Measurements from ENCODE around the gene HOXD11. TPM values are rescaled to one million over a fixed set of nuclear protein-coding genes. Genes with fewer than 3 reads are reported as not detected.

HOXD11 gene
- total RNA-seq, 1 donor = not detected

DNA sequence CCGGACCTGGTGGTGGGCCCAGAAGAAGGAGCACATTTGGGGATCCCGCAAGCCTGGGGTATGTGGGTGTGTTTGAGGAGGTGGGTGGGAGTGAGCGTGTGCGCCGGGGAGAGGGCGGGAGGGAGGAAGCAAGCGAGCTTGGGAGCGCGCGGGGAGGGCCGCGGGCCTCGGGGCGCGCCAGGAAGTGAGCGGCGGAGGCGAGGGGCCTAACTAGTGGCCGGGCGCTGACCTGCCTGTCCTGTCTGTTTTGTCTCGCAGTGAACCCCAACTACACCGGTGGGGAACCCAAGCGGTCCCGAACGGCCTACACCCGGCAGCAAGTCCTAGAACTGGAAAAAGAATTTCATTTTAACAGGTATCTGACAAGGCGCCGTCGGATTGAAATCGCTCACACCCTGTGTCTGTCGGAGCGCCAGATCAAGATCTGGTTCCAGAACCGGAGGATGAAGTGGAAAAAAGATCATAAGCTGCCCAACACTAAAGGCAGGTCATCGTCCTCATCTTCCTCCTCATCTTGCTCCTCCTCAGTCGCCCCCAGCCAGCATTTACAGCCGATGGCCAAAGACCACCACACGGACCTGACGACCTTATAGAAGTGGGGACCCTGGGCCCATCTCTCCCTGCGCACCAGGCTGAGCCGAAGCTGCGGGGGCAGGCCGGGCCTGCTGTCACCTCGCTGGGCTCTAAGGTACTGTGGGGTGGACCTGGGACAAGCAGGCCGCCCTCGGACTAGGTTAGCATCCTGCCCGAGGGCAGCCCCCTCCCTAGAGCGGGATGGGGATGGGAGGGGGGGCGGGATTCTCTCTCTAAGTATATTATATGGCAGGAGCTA lies 45.5 kb downstream of the HOXD11 start:
- DNase-seq (ENCODE audit: insufficient read length, low spot score, missing footprints) = no peak
- H3K4me1 ChIP-seq (ENCODE audit: insufficient read depth, low read length) = no peaks in the 10 kb centered on the region
- no peak overlapping the region for H3K4me2 ChIP-seq (ENCODE audit: insufficient read depth, low read length)
- no peaks in the 10 kb centered on the region for H3K36me3 ChIP-seq (ENCODE audit: insufficient read depth, low read length)
- H3K4me3 ChIP-seq (ENCODE audit: insufficient read depth, low read length) = no peak overlapping the region
- H3K27me3 ChIP-seq (ENCODE audit: insufficient read depth, low read length) = peaks cover 2% of the 10 kb centered on the region
- TF ChIP-seq, protein P1, sequence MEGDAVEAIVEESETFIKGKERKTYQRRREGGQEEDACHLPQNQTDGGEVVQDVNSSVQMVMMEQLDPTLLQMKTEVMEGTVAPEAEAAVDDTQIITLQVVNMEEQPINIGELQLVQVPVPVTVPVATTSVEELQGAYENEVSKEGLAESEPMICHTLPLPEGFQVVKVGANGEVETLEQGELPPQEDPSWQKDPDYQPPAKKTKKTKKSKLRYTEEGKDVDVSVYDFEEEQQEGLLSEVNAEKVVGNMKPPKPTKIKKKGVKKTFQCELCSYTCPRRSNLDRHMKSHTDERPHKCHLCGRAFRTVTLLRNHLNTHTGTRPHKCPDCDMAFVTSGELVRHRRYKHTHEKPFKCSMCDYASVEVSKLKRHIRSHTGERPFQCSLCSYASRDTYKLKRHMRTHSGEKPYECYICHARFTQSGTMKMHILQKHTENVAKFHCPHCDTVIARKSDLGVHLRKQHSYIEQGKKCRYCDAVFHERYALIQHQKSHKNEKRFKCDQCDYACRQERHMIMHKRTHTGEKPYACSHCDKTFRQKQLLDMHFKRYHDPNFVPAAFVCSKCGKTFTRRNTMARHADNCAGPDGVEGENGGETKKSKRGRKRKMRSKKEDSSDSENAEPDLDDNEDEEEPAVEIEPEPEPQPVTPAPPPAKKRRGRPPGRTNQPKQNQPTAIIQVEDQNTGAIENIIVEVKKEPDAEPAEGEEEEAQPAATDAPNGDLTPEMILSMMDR (IDR thresholded peaks at IDR 0.05; ENCODE audit: extremely low read depth, low read depth, low read length) = no peak
- no peaks in the 10 kb centered on the region for H3K9me3 ChIP-seq (ENCODE audit: low read depth, low read length)
- no peak overlapping the region for H2AFZ ChIP-seq (ENCODE audit: low read length)
- H4K20me1 ChIP-seq (ENCODE audit: insufficient read depth, low read length) = peaks cover 4% of the 10 kb centered on the region
- H3K27ac ChIP-seq (ENCODE audit: low read depth, low read length) = no peak overlapping the region
- H3K79me2 ChIP-seq (ENCODE audit: insufficient read depth, low read length) = no peaks in the 10 kb centered on the region

DNA sequence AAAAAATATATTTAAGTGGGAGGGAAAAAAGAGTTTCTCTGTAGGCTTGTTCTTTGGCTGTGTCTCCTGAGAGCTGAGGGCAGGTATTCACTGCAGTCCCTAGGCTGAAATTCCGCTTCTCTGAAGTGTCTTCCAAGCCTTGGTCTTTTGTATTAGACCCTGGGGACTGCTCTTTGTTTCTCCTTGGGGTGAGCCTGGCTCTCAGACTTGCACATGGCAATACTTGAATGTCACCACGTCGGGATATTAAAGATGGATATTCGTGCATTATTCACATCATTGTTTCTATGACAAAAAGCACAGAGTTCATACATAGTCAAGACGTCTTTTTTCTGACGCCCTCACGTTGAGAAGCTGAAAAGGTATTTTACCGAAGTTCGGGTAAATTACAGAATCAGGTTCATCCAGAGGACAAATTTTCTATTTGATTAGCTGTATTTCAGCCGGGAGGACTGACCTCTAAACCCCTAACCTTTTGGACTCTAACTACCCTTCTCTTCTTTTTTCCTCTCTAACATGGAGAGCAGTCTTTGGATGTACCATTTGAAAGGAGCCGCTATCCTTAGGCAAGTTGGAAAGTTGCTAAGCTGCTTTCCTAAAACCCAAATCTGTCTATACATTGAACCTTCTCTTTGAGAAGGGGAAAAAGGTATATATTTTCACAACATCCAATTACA lies 47.6 kb downstream of the HOXD11 start:
- TF ChIP-seq, protein P1 (IDR thresholded peaks at IDR 0.05; ENCODE audit: extremely low read depth, low read depth, low read length) = no peak

DNA sequence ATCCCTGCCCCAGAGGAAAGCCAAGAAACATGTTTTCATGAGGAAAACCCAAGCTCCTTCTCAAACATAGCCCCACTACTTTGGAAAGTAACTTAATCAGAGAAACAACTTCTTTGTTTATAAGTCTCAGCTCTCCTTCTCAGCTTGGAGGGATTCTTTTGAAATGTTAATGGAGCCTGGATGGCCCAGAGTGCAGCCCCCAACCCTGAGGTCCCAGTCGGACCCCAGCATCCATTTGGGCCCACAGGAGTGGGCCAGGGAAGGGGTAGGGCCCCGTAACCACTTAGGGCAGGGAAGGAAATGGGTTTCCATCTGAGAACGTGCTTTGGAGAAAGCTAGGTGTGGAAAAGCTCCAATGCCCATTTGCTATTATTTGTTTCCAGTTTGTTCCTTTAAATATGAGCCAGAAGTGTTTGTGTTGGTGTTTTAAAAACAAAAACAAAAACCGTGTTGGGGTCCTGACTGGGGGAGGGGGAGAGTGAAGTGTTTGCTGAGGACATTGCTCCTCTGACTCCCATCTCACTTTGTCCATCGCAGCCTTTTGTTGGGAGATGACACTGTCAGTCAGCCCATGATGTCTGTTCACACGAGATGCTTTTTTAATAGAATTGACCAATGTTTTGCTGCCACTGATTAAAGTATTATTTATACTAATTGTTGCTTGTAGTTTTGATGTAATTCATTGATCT lies 48.4 kb downstream of the HOXD11 start:
- Histone ChIP-seq H3K9me3 (ENCODE audit: low read depth, low read length) (no peaks in the 10 kb centered on the region), H2AFZ (ENCODE audit: low read length) (no peak overlapping the region), H3K79me2 (ENCODE audit: insufficient read depth, low read length) (no peaks in the 10 kb centered on the region), H3K4me2 (ENCODE audit: insufficient read depth, low read length) (no peak overlapping the region), H3K27ac (ENCODE audit: low read depth, low read length) (no peak overlapping the region), H3K4me3 (ENCODE audit: insufficient read depth, low read length) (no peak overlapping the region), H3K4me1 (ENCODE audit: insufficient read depth, low read length) (no peaks in the 10 kb centered on the region), H3K27me3 (ENCODE audit: insufficient read depth, low read length) (peaks cover 18% of the 10 kb centered on the region), H4K20me1 (ENCODE audit: insufficient read depth, low read length) (no peaks in the 10 kb centered on the region), H3K36me3 (ENCODE audit: insufficient read depth, low read length) (no peaks in the 10 kb centered on the region)
- TF ChIP-seq, protein P1 (IDR thresholded peaks at IDR 0.05; ENCODE audit: extremely low read depth, low read depth, low read length) = no peak
- no peak for DNase-seq (ENCODE audit: insufficient read length, low spot score, missing footprints)

More for the DNA sequence above, 47.6 kb downstream of the HOXD11 start:
- no peak overlapping the region for H3K4me3 ChIP-seq (ENCODE audit: insufficient read depth, low read length)
- no peaks in the 10 kb centered on the region for H4K20me1 ChIP-seq (ENCODE audit: insufficient read depth, low read length)
- H3K4me2 ChIP-seq (ENCODE audit: insufficient read depth, low read length) = no peak overlapping the region
- H3K79me2 ChIP-seq (ENCODE audit: insufficient read depth, low read length) = no peaks in the 10 kb centered on the region
- H3K9me3 ChIP-seq (ENCODE audit: low read depth, low read length) = no peaks in the 10 kb centered on the region
- H2AFZ ChIP-seq (ENCODE audit: low read length) = no peak overlapping the region
- no peaks in the 10 kb centered on the region for H3K4me1 ChIP-seq (ENCODE audit: insufficient read depth, low read length)
- peaks cover 11% of the 10 kb centered on the region for H3K27me3 ChIP-seq (ENCODE audit: insufficient read depth, low read length)
- no peak for DNase-seq (ENCODE audit: insufficient read length, low spot score, missing footprints)
- H3K27ac ChIP-seq (ENCODE audit: low read depth, low read length) = no peak overlapping the region
- H3K36me3 ChIP-seq (ENCODE audit: insufficient read depth, low read length) = no peaks in the 10 kb centered on the region
